Activated CD8-positive, alpha-beta memory T cell treated with anti-CD3 and anti-CD28 coated beads for 1 hour (primary cell): ENCODE measurements around the gene NSMCE4A.
"Not testable (repeated sequence)": the region's sequence is repeated elsewhere in the genome, so short reads cannot be mapped to it uniquely, and the experiment has no call there.

Experiments used
- DNase-seq, 2 donors: peaks; one replicate each; pipeline ENCODE4 v3.0.0-alpha.2; 2020; ENCODE audit warnings: low read depth in 1 of 2; ENCODE audit errors: extremely low read depth in 1 of 2

Gene NSMCE4A

DNA sequence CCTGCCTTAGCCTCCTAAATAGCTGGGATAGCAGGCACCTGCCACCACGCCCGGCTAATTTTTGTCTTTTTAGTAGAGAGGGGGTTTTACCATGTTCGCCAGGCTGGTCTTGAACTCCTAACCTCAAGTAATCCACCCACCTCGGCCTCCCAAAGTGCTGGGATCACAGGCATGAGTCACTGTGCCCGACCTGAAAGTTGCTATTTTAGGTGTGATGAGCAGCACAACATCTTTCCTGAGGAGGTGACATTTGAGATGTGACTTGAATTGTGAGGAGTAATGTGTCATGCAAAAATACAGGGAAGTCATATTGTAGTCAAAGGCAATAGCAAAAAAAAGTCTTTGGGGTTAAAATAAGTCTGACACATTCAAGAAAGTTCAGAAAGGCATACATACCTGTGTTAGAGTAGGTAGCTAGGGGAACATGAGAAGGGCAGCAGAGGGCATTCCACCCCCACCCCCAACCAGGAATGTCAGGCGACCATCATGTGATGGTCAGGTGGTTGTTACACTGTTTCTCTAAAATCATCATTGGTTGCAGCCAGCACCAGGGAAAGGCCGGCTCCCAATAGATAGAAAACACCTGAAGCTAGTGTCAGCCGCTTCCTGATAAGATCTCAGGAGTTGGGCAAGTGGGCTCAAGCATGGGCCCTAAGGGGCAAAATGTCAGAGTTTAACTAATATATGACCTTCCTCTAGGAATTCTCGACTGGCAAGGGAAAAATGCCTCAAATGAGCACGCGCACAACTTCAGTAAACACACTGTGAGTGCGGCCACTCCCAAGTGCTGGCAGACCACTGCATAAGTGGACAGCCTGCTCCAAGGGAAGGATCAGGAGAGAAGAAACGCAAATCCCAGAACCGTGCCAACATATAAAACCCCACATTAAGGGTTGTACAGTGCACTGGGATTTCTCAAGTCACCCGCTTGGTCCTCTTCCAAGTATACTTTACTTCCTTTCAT lies 13.6 kb upstream of the NSMCE4A start, which contains the start of gene TACC2:
Gene TACC2 (plus strand): TSS at position 803 of the 964 bp plus-strand sequence. CDS start 32,819 bp downstream, outside the sequence.
- DNase-seq: no peak

DNA sequence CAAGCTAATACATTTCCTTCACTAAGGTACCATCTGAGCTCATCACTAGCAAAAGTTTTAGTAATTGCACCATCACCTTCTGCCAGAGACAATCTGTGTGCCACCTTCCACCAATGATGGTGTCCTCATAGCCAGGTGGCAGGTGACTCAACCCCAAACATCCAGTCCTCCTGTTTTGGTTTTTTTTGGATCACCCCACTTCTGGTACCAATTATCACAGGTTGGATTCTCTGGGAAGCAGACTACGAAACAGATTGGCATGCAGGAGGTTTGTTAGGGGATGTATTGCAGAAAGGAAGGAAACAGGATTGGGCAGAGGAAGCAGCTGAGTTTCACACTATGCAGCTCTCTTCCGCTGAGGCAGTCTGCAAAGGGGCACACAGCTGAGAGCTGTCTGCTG lies 9.4 kb upstream of the NSMCE4A start:
- DNase-seq: no peak

DNA sequence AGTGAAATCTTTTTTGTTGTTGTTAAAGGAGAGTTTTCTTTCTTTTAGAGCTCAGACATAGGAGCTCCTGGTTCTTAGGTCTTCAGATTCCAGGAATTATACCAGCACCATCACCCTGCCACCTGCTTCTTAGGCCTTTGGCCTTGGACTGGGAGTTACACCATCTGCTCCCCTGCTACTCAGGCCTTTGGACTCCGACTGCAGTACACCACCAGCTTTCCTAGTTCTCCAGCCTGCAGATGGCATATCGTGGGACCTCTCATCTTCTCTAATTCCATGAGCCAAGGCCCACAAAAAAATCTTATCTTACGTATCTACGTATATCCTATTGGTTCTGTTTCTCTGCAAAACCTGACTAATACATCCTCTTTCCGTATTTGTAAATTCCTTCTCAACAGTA lies 8.8 kb upstream of the NSMCE4A start:
- DNase-seq: no peak

DNA sequence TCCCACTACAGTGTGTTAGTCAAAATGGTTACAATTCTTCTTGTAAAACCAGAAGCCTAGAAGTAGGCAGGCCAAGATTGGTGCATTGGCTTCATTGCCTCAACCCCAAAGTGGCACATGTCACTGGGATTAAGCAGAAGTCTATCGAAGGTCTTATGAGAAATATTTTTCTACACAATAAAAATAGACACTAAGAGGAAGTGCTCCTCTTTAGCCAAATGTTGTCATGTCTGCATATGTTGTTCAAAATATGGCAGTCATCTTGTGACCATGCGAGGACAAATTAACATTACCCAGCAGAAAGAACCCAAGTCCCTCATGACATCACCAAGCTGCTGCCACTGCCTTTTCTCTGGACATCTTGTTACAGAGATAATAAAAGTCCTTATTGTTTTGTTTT lies 6.3 kb upstream of the NSMCE4A start:
- no peak for DNase-seq

DNA sequence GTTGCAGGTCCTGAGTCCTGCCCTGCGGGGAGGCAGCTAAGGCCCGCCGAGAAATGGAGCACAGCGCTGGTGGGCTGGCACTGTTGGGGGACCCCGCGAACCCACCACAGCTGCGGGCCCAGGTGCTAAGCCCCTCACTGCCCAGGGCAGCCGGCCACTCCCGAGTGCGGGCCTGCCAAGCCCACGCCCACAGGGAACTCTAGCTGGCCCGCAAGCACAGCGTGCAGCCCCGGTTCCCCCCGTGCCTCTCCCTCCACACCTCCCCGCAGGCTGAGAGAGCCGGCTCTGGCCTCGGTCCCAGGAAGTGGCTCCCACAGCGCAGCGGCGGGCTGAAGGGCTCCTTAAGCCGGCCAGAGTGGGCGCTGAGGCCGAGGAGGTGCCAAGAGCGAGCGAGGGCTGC lies 3.5 kb upstream of the NSMCE4A start:
- no peak for DNase-seq

DNA sequence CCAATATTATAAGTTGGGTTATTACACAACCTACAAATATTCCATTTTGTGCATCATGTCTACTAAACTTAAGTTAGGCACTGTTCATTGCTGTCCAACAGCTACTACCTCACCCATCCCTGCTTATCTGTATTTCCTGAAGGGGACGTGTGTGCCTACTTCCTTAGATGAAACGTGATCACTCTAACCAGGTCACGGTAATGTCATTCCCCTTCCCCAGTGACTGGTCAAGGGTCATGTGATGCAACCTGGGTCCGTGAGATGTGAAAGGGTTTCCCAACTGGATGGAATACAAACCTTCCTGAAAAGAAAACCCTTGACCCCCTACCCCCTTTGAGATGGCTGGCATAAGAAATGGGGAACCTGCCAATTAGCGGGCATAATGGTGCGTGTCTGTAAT lies 1.6 kb upstream of the NSMCE4A start:
- DNase-seq: no peak

DNA sequence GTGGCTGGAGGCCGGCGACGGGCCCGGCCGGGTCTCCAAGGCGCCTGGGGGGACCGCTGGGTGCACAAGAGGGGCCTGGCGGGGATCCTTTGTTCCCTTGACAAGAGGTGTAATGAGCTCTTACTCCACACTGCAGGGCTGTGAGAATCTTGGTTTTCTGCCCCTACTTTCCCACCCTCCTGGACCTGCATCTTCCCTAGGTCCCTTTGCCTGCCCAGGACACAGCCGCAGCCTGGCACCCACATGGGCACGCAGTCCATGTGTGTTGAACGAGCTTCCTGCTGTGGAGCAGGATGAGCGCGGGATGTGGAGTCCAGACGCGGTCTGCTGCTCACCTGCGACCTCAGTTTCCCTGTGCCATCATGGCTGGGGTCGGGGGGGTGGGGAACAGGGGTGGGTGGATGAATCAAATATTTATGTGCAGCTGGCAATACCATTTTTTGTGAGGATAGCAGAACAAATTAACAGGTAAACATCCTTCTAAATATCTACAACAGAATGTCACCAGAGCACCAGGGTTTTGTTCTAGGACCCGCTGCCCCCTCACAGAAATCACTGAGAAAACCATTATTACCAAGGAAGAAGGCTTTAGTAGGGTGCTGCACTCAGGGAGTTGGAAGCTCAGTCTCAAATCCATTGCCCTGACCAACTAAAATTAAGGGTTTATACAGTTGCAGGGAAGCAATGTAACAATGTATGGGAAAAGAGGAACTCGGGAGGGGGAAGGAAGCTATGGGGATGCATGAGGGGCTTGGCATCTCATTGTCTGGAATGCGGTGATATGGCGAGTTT lies 474 bp upstream of the NSMCE4A start:
- no peak for DNase-seq

DNA sequence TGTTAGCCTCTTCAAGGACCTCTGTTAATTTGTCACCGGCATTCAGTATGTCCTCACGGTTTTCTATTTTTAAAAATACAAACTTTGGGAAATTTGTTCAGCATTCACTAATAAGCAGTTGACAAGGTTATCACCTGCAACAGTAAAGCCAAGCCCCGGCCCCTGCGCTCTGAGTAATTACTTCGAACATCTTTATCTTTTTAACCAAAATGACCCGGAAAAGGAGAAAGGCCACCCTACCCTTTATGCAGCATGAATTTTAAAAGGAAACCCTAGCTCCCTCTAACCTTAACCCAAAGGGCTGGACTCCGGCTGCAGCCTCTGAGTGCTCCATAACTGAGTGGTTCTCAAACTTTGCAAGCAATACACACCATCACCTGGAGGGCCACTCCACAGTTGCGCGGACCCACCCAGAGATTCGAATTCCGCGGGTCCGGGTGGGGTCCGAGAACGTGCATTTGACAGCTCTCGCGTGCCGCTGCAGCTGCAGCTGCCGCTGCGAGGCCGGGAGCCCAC lies 940 bp downstream of the NSMCE4A start:
- DNase-seq: no peak

DNA sequence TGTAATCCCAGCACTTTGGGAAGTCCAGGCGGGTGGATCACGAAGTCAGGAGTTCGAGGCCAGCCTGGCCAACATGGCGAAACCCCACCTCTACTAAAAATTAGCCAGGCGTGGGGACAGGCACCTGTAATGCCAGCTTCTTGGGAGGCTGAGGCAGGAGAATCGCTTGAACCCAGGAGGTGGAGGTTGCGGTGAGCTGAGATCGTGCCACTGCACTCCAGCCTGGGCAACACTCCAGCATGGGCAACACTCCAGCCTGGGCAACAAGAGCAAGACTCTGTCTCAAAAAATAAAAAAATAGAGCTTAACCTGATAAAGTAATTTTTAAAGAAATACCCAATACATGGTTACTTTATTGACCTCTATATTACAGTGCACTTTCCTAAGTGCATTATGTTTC lies 5.9 kb downstream of the NSMCE4A start:
- DNase-seq: not testable (repeated sequence)

DNA sequence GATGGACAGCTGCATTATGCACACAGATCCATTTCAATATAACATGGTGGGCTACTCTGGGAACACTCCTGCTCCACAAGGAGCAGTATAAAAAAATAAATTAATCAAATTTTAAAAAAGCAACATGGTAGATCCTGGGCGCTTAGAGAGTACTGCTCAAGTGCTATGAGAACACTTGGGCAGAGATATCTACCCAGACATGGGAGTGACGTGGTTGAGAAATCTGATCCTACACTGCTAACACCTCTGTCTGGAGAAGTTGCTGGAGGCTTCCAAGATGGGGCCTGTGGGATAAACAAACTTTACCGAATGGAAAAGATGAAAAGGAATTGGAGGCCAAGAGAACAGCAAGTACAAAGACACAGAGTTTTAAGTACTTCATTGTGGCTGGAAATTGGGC lies 9.0 kb downstream of the NSMCE4A start:
- DNase-seq: no peak

DNA sequence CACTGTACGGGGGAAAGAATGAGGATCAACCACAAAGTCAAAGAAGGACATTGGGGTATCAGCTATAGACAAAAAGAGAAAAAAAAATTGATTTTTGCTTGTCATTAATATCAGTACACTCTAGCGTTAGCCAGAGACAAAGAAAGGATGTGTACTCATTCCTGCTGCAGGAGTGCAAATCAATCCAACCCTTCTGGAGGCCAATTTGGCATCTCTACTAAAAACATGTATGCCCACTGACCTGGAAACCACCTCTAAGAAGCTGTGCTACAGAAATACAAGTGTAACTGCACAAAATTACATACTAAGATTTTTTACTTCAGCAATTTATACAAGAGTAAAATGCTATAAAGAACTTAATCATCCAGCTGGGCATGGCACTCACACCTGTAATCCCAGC lies 13.6 kb downstream of the NSMCE4A start:
- no peak for DNase-seq

DNA sequence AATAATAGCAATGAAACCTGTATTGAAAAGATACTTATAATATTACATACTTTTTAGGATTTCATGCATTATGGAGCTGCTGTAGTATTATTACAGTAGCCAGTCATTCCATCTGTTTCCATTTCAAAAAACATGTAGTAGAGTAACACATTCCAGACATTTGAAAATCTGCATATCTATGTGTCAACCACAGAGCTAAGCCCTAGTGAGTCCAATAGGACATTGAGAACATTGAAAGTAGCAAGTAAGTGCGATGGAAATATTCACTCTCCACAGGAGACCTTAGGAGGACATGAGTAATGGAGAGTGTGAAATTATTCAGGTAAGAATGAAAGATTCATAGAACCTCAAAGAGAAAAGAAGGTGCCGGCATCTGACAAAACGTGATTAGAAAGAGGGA lies 15.3 kb downstream of the NSMCE4A start:
- no peak for DNase-seq

DNA sequence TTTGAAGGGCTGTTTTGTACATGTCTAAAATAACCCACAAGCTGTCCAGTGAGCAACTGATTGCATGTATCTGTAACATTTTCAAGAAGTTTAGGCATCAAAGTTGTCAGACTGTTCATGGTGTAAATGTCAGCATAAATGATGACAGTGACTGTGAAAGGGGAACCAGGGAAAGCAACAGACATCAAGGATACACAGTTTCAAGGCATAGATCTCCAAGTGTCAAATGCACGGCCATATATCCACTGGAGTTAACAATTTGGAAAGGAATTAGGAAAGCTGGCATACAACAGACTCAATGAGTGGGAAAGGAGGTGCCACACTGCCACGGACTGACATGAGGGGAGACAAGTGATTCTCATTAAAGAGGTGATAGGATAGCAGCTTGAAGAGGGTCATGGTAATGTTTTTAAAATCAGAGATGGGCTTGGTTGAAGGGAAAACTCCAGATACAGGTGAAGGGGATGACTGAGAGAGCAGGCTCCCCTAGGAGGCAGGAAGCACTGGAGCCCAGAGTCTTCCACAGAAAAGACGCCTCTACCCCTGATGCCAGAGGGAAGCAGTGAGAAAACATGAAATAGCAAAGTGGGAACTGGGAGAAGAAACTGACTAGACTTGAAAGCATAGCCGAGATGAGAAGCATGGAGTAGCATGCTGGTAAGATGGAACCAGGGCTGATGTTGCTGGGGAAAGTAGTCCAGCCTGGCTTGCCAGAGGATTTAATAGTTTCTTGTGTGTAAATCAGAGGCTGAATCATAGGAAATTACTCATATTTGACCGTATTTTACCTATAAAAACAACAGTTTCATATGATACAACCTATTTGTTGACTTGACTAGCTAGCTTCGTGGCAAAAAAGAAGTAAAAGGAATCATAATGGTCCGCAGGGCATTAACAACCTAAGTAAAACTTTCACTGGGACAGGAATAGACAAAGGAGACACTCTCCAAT lies 18.6 kb downstream of the NSMCE4A start:
- no peak for DNase-seq

DNA sequence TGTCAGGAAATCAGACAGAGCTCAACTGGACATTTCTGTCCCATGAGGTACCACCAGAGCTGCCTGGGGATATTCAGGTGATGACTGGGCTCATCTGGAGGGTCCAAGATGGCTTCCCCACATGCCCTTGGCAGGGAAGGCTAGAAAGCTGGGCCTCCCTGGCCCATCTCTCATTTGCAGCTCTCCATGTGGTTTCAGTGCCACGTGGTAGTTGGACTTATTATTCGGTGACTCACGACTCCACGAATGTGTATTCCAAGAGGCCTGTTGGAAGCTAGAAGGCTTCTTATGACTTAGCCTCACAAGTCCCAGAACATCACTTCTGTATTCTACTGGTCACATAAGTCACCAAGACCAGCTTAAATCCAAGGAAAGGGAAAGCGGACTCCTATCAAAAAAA lies 22.8 kb downstream of the NSMCE4A start:
- DNase-seq: no peak

DNA sequence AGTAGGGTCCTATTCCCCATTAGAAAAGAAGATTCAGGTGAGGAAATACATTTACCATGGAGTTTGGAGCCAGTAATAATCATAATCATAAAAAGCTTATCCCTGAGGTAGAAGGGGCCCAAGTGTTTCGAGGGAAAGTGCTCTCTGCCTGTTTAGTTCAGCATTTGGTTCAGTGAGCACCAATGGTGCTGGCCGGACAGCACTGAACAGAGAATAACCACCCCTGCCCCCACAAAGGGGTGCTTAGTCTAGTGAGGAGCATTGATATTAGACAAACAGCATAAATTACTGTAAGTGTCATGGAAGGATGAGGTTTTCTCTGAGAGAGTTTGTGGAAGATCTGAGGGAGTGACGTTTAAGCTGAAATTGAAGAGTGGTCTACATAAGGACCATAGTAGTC lies 25.6 kb downstream of the NSMCE4A start:
- no peak for DNase-seq

DNA sequence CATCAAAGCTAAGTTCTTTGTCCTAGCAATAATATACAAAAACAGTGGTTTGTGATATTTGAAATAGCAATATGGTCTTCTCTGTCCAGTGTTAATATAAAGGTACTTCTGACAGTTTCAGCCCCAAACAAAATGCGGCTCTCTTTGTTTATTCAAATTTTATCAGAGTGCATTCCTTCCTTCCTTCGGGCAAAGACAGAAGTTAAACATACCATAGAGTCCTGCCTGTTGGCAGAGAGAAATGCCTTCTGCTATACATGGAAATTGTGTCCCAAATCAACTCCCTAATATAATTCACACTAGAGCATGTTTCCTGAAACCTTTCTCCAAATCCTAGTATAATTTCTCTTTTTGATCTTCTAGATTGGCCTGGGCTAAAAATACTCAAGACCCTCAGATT lies 26.0 kb downstream of the NSMCE4A start:
- DNase-seq: no peak

DNA sequence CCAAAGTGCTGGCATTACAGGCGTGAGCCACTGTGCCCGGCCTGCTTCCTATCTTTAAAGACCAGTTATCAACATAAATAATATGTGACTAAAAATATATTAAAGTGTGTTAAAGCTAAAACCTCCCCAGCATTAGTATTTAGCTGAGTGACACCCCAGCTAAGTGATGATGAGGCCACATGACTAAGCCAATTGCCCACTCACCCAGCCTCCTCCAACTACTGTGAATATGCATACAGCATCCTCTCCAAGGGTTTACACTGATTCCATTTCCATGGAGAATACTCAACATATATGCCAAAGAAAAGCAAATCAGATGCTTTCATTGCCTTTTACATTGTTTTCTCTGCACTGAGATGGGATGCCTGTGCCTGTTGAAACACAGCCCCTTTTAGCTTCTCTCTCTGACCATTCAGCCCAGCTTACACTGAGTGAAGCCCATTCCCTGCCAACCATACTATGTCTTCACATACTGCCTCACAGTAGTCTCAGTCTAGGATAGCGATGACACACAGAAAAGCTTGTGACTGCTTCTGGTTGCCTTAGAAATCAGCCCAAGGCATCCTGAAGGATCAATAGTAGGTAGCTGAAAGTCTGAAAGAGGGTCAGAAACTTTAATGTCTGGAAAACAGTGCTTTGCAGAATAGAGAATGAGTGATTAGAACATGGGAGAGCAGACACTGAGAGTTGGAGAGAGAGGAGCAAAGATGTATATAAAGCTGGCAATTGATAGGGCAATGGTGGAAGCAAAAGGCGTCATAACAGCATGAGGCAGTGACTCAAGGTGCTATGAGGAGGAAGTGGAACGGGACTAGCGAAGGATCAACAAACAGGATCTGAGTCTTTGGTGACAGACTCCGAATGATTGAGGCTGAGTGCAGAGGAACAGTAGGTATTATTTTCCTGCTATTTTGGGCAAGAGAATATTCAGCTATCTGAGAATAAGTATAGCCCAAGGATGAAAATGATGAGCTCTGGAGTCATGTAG lies 27.4 kb downstream of the NSMCE4A start:
- DNase-seq: no peak

DNA sequence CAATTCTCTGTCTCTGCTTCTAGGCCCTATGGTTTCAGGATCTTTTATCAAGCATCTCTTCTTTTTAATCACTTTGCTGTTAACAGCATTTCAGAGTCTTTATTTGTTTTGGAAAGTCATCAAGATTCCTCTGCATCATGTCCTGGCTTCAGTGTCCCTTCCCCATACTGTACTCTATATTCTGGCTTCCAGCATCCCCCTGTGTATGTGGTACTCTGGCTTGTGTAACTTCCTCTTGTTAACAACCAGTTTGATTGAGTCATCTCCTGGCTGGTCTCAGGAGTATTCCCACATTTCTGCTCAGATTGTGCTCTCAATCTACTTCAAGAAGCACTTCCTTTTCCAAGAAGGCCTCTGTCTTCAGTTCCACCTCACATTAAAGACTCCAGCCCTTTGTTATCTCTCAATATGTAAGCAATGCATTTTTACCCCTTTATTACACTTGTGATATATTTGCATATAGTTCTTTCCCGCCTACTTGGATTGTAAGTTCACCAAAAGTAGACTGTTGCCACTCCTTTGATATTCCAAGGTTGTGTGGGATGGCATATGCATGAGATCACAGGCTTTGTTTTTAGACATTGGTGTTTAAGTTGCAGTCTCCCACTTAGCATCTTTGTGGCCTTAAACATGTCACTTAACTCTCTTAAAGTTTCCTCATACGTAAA lies 32.1 kb downstream of the NSMCE4A start:
- DNase-seq: no peak

DNA sequence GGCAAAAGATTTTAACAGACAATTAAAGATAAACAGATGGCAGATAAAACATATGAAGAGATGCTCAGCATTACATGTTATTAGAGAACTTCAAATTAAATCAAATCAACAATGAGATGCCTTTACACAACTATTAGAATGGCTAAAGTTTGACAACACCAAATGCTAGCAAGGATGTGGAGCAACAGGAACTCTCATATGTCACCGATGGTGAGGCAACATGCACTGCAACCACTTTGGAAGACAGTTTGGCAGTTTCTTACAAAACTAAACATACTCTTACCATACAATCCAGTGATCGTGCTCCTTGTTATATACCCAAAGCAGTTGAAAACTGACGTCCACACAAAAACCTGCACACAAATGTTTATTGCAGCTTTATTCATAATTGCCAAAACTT lies 33.5 kb downstream of the NSMCE4A start:
- no peak for DNase-seq
